Measurements from ENCODE around the gene FOXP1.
A peak's percentile ranks its signal among the peaks of the same experiment; 100 is the strongest.

FOXP1 gene

DNA sequence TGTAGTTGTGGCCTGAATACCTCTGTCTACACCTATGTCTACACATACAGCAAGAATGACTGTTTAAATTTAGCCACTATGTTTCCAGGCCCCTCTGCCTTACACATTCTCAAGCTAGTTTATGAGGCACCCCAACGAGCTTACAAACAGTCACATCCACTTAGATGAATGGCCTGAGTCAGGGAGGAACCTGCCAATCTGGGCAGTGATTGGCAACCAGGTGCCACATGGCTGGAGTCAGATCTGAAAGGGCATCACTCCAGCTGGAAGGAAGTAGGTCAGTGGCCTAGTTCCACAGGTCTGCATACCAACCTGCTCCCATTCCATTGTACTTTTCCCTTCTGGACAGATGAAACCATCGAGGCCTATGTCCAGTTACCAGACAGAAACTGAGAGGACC lies 136.3 kb downstream of the FOXP1 start:
- peaks cover 77% of the 10 kb centered on the region for H3K4me1 ChIP-seq (ENCODE audit: insufficient read depth, low read length, severe bottlenecking)
- H3K4me2 ChIP-seq (ENCODE audit: low read length), result no peak overlapping the region
- H3K9me2 ChIP-seq (ENCODE audit: low read depth, low read length), result no peaks in the 10 kb centered on the region
- TF ChIP-seq, protein P1, sequence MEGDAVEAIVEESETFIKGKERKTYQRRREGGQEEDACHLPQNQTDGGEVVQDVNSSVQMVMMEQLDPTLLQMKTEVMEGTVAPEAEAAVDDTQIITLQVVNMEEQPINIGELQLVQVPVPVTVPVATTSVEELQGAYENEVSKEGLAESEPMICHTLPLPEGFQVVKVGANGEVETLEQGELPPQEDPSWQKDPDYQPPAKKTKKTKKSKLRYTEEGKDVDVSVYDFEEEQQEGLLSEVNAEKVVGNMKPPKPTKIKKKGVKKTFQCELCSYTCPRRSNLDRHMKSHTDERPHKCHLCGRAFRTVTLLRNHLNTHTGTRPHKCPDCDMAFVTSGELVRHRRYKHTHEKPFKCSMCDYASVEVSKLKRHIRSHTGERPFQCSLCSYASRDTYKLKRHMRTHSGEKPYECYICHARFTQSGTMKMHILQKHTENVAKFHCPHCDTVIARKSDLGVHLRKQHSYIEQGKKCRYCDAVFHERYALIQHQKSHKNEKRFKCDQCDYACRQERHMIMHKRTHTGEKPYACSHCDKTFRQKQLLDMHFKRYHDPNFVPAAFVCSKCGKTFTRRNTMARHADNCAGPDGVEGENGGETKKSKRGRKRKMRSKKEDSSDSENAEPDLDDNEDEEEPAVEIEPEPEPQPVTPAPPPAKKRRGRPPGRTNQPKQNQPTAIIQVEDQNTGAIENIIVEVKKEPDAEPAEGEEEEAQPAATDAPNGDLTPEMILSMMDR (IDR thresholded peaks at IDR 0.05; ENCODE audit: low read length), result no peak
- no peak for TF ChIP-seq EZH2 (IDR thresholded peaks at IDR 0.05; ENCODE audit: borderline replicate concordance, low read length)
- peaks cover 48% of the 10 kb centered on the region for H3K79me2 ChIP-seq (ENCODE audit: insufficient read depth, low read length)
- peaks cover 3% of the 10 kb centered on the region; the same call in 1 of the 2 replicates for H3K36me3 ChIP-seq (ENCODE audit: insufficient read depth, low read length)
- no peaks in the 10 kb centered on the region for H3K9me3 ChIP-seq (ENCODE audit: low read length)
- no peak overlapping the region for H2AFZ ChIP-seq (ENCODE audit: low read length)
- no peak overlapping the region for H3K9ac ChIP-seq (ENCODE audit: low read length)
- no peaks in the 10 kb centered on the region for H3K27me3 ChIP-seq (ENCODE audit: insufficient read depth, low read length)
- H3K4me3 ChIP-seq (ENCODE audit: low read depth, low read length, poor library complexity, severe bottlenecking), result no peak overlapping the region
- H3K27ac ChIP-seq (ENCODE audit: low read depth, low read length, poor library complexity, severe bottlenecking), result peak overlapping the region; percentile 56
- no peaks in the 10 kb centered on the region for H4K20me1 ChIP-seq (ENCODE audit: insufficient read depth, low read length)
- H3F3A ChIP-seq (ENCODE audit: insufficient read depth, low read length), result 0 out of 2 replicates have a peak, but pooled peaks cover 3% of the 10 kb centered on the region

DNA sequence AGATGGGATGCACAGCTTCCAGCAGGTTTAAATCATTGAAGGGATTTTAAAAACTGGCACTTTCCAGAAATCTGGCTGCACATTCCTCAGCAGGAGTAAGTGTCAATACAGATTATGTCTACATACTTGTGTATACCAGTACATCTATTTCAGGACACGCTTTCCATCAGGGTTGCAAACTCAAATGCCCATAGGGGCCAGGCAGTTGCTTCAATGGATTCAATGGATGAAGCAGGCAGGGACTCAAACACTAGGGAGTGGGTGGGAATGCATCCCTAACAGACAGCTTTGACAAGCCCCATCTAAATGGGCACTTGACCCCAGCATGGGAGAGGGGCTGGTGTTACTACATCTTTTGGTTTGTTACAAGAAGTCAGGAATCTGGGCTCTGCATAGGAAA lies 136.8 kb downstream of the FOXP1 start:
- H3K27ac ChIP-seq (ENCODE audit: low read depth, low read length, poor library complexity, severe bottlenecking), result peak overlapping the region; percentile 56
- H3K4me2 ChIP-seq (ENCODE audit: low read length), result no peak overlapping the region
- no peaks in the 10 kb centered on the region for H4K20me1 ChIP-seq (ENCODE audit: insufficient read depth, low read length)
- no peak overlapping the region for H3K9ac ChIP-seq (ENCODE audit: low read length)
- H3K4me1 ChIP-seq (ENCODE audit: insufficient read depth, low read length, severe bottlenecking), result peaks cover 77% of the 10 kb centered on the region
- no peak overlapping the region for H3K4me3 ChIP-seq (ENCODE audit: low read depth, low read length, poor library complexity, severe bottlenecking)
- peaks cover 44% of the 10 kb centered on the region for H3K79me2 ChIP-seq (ENCODE audit: insufficient read depth, low read length)
- no peaks in the 10 kb centered on the region for H3K9me2 ChIP-seq (ENCODE audit: low read depth, low read length)
- peaks cover 3% of the 10 kb centered on the region; the same call in 1 of the 2 replicates for H3K36me3 ChIP-seq (ENCODE audit: insufficient read depth, low read length)
- no peaks in the 10 kb centered on the region for H3K9me3 ChIP-seq (ENCODE audit: low read length)
- H3K27me3 ChIP-seq (ENCODE audit: insufficient read depth, low read length), result no peaks in the 10 kb centered on the region
- TF ChIP-seq EZH2 (IDR thresholded peaks at IDR 0.05; ENCODE audit: borderline replicate concordance, low read length), result no peak
- TF ChIP-seq, protein P1 (IDR thresholded peaks at IDR 0.05; ENCODE audit: low read length), result no peak
- H3F3A ChIP-seq (ENCODE audit: insufficient read depth, low read length), result 0 out of 2 replicates have a peak, but pooled peaks cover 3% of the 10 kb centered on the region
- no peak overlapping the region for H2AFZ ChIP-seq (ENCODE audit: low read length)

DNA sequence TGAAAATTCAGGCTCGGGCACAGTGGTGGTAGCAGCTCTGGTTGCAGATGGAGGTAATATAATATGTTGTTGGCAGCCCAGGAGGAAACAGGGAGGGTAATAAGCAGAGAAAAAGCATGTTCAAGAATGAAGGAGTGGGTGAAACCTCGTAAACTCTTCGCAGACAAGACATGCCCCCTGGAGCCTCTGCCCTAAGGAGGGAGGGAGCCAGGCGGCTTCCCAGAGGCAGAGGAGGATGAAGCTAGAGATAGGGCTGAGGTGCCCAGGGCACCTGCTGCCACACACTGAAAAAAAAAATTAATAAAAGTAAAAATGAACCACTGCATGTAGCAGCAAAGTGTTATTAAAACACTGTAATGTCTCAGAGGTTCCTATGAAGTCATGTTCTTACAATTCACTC lies 137.3 kb downstream of the FOXP1 start:
- peaks cover 42% of the 10 kb centered on the region for H3K79me2 ChIP-seq (ENCODE audit: insufficient read depth, low read length)
- H3K27ac ChIP-seq (ENCODE audit: low read depth, low read length, poor library complexity, severe bottlenecking), result peak overlapping the region; percentile 56
- H3K27me3 ChIP-seq (ENCODE audit: insufficient read depth, low read length), result no peaks in the 10 kb centered on the region
- no peaks in the 10 kb centered on the region for H3K9me2 ChIP-seq (ENCODE audit: low read depth, low read length)
- H3K4me2 ChIP-seq (ENCODE audit: low read length), result no peak overlapping the region
- H3F3A ChIP-seq (ENCODE audit: insufficient read depth, low read length), result 0 out of 2 replicates have a peak, but pooled peaks cover 3% of the 10 kb centered on the region
- no peak for TF ChIP-seq EZH2 (IDR thresholded peaks at IDR 0.05; ENCODE audit: borderline replicate concordance, low read length)
- TF ChIP-seq, protein P1 (IDR thresholded peaks at IDR 0.05; ENCODE audit: low read length), result no peak
- H3K9ac ChIP-seq (ENCODE audit: low read length), result no peak overlapping the region
- no peaks in the 10 kb centered on the region for H3K9me3 ChIP-seq (ENCODE audit: low read length)
- peaks cover 77% of the 10 kb centered on the region for H3K4me1 ChIP-seq (ENCODE audit: insufficient read depth, low read length, severe bottlenecking)
- H3K4me3 ChIP-seq (ENCODE audit: low read depth, low read length, poor library complexity, severe bottlenecking), result no peak overlapping the region
- H4K20me1 ChIP-seq (ENCODE audit: insufficient read depth, low read length), result no peaks in the 10 kb centered on the region
- H3K36me3 ChIP-seq (ENCODE audit: insufficient read depth, low read length), result peaks cover 3% of the 10 kb centered on the region; the same call in 1 of the 2 replicates
- no peak overlapping the region for H2AFZ ChIP-seq (ENCODE audit: low read length)
